PC-9 (cell line): ENCODE results near the gene CTSF. TPM values are rescaled to one million over a fixed set of nuclear protein-coding genes. Genes with fewer than 3 reads are reported as not detected.

Experiments
- BruUV-seq: library from RNA; stranded (reverse); fragments of 400-500 nt; replicated peaks from 2 replicates; lab custom pipeline; 2021; lab: Mats Ljungman, UMichigan
- CTCF ChIA-PET: fragments of 300-600 bp; sonication (Branson Sonifier 250); formaldehyde crosslinking; loops from one replicate; lab custom pipeline; 2022; ENCODE audit warnings: antibody characterized with exemption; lab: Charles Lee
- POLR2A ChIA-PET: fragments of 300-600 bp; sonication (Branson Sonifier 250); formaldehyde crosslinking; loops from one replicate; lab custom pipeline; 2022; ENCODE audit warnings: antibody characterized with exemption; ENCODE audit not compliant: unreplicated experiment; lab: Charles Lee
- DNase-seq, 2 experiments: peaks; one replicate each; pipeline versions ENCODE4 v3.0.0 to v3.0.0-alpha.2; 2015 to 2022; ENCODE audit warnings: mixed read lengths in 1 of 2
- H2AFZ ChIP-seq: fragments of 200-600 bp; sonication (generic); 2 replicates; pipeline ENCODE4 v1.8.1; 2017; ENCODE audit warnings: antibody characterized with exemption
- H3F3A ChIP-seq: fragments of 200-600 bp; sonication (generic); 2 replicates; pipeline ENCODE4 v1.8.1; 2017; ENCODE audit warnings: antibody characterized with exemption, mild to moderate bottlenecking, low read depth; ENCODE audit not compliant: insufficient read depth
- H3K27ac ChIP-seq: fragments of 200-600 bp; sonication (generic); 2 replicates; pipeline ENCODE4 v1.6.1; 2016; ENCODE audit warnings: mixed run types
- H3K27me3 ChIP-seq: fragments of 200-600 bp; sonication (generic); 2 replicates; pipeline ENCODE4 v1.6.1; 2016; ENCODE audit warnings: low read depth, mixed run types; ENCODE audit not compliant: insufficient read depth
- H3K36me3 ChIP-seq: fragments of 200-600 bp; sonication (generic); 2 replicates; pipeline ENCODE4 v1.6.1; 2016; ENCODE audit warnings: low read depth, mixed run types
- H3K4me1 ChIP-seq: fragments of 200-600 bp; sonication (generic); replicated peaks from 2 replicates; pipeline ENCODE4 v1.6.1; 2016; ENCODE audit warnings: mixed run types; ENCODE audit not compliant: insufficient read depth
- H3K4me2 ChIP-seq: fragments of 200-600 bp; sonication (generic); 2 replicates; pipeline ENCODE4 v1.6.1; 2017; ENCODE audit warnings: mixed run types
- H3K4me3 ChIP-seq: fragments of 200-600 bp; sonication (generic); 2 replicates; pipeline ENCODE4 v1.6.1; 2016; ENCODE audit warnings: mixed run types
- H3K79me2 ChIP-seq: fragments of 200-600 bp; sonication (generic); 2 replicates; pipeline ENCODE4 v1.6.1; 2017; ENCODE audit warnings: low read depth, mixed run types
- H3K9me2 ChIP-seq: fragments of 200-600 bp; sonication (generic); 2 replicates; pipeline ENCODE4 v1.8.1; 2017; ENCODE audit warnings: mild to moderate bottlenecking; ENCODE audit not compliant: insufficient read depth
- H3K9me3 ChIP-seq: fragments of 200-600 bp; sonication (generic); 2 replicates; pipeline ENCODE4 v1.8.1; 2016; ENCODE audit warnings: low read depth; ENCODE audit not compliant: insufficient read depth
- H4K20me1 ChIP-seq: fragments of 200-600 bp; sonication (generic); 2 replicates; pipeline ENCODE4 v1.8.1; 2017; ENCODE audit not compliant: insufficient read depth
- EZH2 ChIP-seq: fragments of 200-600 bp; sonication (generic); IDR thresholded peaks from 2 replicates; pipeline ENCODE4 v1.8.0; 2017; ENCODE audit warnings: antibody characterized with exemption, low read depth
- intact Hi-C: fragments of 100-400 bp; cut with micrococcal nuclease; formaldehyde crosslinking; loops from one replicate; pipeline ENCODE4 v1.10.0; 2022; ENCODE audit not compliant: unreplicated experiment
- total RNA-seq: library from RNA; stranded (reverse); gene quantifications from 2 replicates; pipeline ENCODE4 v1.2.3, GENCODE V29; 2021
- TF ChIP-seq, protein P1 (sequence below): fragments of 200-600 bp; sonication (generic); conservative IDR thresholded peaks from 2 replicates; pipeline ENCODE4 v1.6.1; 2017; ENCODE audit warnings: mixed run types, antibody characterized with exemption, mild to moderate bottlenecking, moderate library complexity

CTSF gene
- total RNA-seq, 1 experiment from 2014 or later = 34.3 TPM

DNA sequence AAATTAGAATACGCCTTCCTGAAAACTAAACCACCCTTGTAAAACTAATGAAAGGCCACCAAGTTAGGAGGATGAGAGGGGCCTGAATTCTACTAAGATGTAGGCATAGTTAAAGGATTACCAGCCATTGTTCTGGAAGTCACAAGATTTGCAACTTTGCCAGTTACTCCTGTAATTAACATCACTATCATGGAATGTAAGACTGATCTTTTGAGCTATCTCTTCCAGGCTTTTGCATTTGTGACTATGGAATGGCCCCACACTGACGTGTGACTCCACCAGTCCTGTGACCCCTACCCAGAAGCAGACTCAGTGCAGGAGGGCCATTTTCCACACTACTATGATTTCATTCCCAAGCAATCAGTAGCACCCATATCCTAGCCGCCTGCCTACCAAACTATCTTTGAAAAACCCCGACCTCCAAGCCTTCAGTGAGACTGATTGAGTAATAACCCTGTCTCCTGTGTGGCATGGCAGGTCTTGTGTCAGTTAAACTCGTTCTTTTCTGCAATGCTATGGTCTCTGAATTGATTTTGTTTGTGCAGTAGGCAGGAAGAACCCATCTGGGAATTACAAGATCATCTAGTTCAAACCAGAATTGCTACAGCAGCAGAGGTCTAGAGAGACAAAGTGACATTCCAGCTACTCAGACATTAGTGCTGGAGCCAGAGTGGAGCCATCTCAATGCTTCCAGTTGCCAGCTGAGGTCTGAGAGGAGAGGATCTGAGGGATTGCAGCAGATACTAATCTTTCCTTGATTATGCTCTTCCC lies 1.9 kb upstream of the CTSF start:
- ChIA-PET POLR2A (no interaction called here), CTCF (interaction anchor here (0.6 kb wide), 1 partner anchor 725 kb away, joined by 3 read pairs; no protein-coding TSS in a partner anchor)
- Histone ChIP-seq H3K9me2 (no peaks in the 10 kb centered on the region), H3K4me1 (peaks cover 5% of the 10 kb centered on the region; the same call in 1 of the 2 replicates), H3K79me2 (no peaks in the 10 kb centered on the region), H3K27me3 (peaks cover 41% of the 10 kb centered on the region), H3F3A (no peaks in the 10 kb centered on the region), H3K27ac (no peak overlapping the region), H2AFZ (no peak overlapping the region), H3K4me2 (no peak overlapping the region), H4K20me1 (no peaks in the 10 kb centered on the region), H3K9me3 (no peaks in the 10 kb centered on the region), H3K4me3 (no peak overlapping the region), H3K36me3 (no peaks in the 10 kb centered on the region)
- no peak for DNase-seq
- intact Hi-C loops = no loop called here
- no peak for TF ChIP-seq EZH2
- TF ChIP-seq, protein P1, sequence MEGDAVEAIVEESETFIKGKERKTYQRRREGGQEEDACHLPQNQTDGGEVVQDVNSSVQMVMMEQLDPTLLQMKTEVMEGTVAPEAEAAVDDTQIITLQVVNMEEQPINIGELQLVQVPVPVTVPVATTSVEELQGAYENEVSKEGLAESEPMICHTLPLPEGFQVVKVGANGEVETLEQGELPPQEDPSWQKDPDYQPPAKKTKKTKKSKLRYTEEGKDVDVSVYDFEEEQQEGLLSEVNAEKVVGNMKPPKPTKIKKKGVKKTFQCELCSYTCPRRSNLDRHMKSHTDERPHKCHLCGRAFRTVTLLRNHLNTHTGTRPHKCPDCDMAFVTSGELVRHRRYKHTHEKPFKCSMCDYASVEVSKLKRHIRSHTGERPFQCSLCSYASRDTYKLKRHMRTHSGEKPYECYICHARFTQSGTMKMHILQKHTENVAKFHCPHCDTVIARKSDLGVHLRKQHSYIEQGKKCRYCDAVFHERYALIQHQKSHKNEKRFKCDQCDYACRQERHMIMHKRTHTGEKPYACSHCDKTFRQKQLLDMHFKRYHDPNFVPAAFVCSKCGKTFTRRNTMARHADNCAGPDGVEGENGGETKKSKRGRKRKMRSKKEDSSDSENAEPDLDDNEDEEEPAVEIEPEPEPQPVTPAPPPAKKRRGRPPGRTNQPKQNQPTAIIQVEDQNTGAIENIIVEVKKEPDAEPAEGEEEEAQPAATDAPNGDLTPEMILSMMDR = no peak
- BruUV-seq = no TSS peak

DNA sequence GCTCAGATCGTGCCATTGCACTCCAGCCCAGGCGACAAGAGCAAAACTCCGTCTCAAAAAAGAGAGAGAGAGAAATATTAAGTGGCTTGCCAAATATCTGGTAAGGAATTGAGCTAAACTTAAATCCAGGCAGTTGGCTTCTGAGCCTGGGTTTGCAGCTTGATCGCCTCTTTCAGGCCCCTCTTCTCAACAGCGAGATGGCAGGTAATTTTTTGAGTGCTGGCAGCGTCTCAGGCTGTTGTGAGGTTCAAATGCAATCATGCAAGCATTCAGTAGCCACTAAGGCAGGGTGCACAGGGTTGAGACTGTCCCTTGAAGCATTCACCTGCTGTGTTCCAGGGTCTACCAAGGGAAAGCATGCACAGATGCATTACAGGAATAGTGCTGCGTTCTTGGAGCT lies 670 bp upstream of the CTSF start:
- H4K20me1 ChIP-seq = no peaks in the 10 kb centered on the region
- H3K27me3 ChIP-seq = peaks cover 29% of the 10 kb centered on the region
- H3K4me2 ChIP-seq = peak overlapping the region; percentile 66; the same call in 1 of the 2 replicates
- BruUV-seq = no TSS peak
- POLR2A ChIA-PET = interaction anchor here (0.5 to 0.9 kb wide), 5 partner anchors 9 to 280 kb away, joined by 3 to 9 read pairs (median 4); partner anchors contain the start of genes RBM14 and YIF1A
- H3K79me2 ChIP-seq = no peaks in the 10 kb centered on the region
- peaks cover 5% of the 10 kb centered on the region; the same call in 1 of the 2 replicates for H3K4me1 ChIP-seq
- no peak overlapping the region for H3K4me3 ChIP-seq
- H3K9me3 ChIP-seq = no peaks in the 10 kb centered on the region
- CTCF ChIA-PET = no interaction called here
- TF ChIP-seq, protein P1 = no peak
- no peak for TF ChIP-seq EZH2
- intact Hi-C loops = loop anchor here (2.0 kb wide), 1 partner anchor 22 kb away; the partner anchor contains the start of genes ACTN3 and ZDHHC24
- no peaks in the 10 kb centered on the region for H3F3A ChIP-seq
- no peaks in the 10 kb centered on the region for H3K36me3 ChIP-seq
- no peaks in the 10 kb centered on the region for H3K9me2 ChIP-seq
- H2AFZ ChIP-seq = no peak overlapping the region; the same call in 1 of the 2 replicates
- H3K27ac ChIP-seq = no peak overlapping the region
- DNase-seq = no peak

DNA sequence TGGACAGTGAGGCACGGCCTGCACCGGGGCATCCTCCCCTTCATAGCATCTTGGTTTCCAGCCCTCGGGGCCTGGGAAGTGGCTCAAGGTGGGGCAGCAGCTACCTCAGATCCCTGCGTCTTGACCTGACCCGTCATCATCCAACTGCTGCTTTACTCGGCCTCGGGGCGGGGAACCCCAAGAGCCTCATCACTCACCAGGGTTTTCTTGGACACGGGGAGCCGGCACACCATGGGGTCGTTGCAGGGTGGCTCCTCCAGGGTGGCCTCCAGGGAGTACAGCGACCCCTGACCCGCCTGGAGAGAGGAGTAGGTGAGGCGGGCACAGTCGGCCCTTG lies 651 bp downstream of the CTSF start:
- POLR2A ChIA-PET = no interaction called here
- intact Hi-C loops = loop anchor here (2.0 kb wide), 1 partner anchor 21 kb away; the partner anchor contains the start of genes ACTN3 and ZDHHC24
- H3K36me3 ChIP-seq = no peaks in the 10 kb centered on the region
- H3K4me3 ChIP-seq = peak overlapping the region; percentile 56; the same call in 1 of the 2 replicates
- DNase-seq = no peak
- TF ChIP-seq EZH2 = no peak
- TF ChIP-seq, protein P1 = no peak
- H3K9me2 ChIP-seq = no peaks in the 10 kb centered on the region
- no peaks in the 10 kb centered on the region for H4K20me1 ChIP-seq
- peaks cover 16% of the 10 kb centered on the region for H3K27me3 ChIP-seq
- peak overlapping the region; percentile 64; the same call in 1 of the 2 replicates for H2AFZ ChIP-seq
- CTCF ChIA-PET = no interaction called here
- peak overlapping the region; percentile 66 for H3K4me2 ChIP-seq
- H3K4me1 ChIP-seq = peaks cover 5% of the 10 kb centered on the region; the same call in 1 of the 2 replicates
- TSS peak; percentile 21 for BruUV-seq
- H3K27ac ChIP-seq = no peak overlapping the region
- H3K9me3 ChIP-seq = no peaks in the 10 kb centered on the region
- no peaks in the 10 kb centered on the region for H3F3A ChIP-seq
- no peaks in the 10 kb centered on the region for H3K79me2 ChIP-seq
